K562 (cell line): ENCODE results near the gene CCDC92. TPM values are rescaled to one million over a fixed set of nuclear protein-coding genes. Genes with fewer than 3 reads are reported as not detected.

Experiments
- CHD2 ChIP-seq: IDR thresholded peaks from 2 replicates; pipeline ENCODE4 v1.6.1; 2011; ENCODE audit warnings: low read depth, low read length
- CTBP1 ChIP-seq: fragments of 450-650 bp; IDR thresholded peaks from 2 replicates; pipeline ENCODE4 v1.6.1; 2016; ENCODE audit warnings: borderline replicate concordance
- CTCF ChIP-seq, 3 experiments: IDR thresholded peaks in 2 of 3; conservative IDR thresholded peaks in 1 of 3; 2 replicates each; pipeline ENCODE4 v1.5.1; 2011 to 2012; ENCODE audit warnings: low read length in 3 of 3, mild to moderate bottlenecking in 3 of 3, control low read depth in 2 of 3, improper control_type of control experiment in 1 of 3, inconsistent platforms in 1 of 3, low read depth in 1 of 3, mixed read lengths in 1 of 3, moderate library complexity in 1 of 3; ENCODE audit not compliant: insufficient read depth in 2 of 3
- HES1 ChIP-seq: fragments of 450-650 bp; IDR thresholded peaks from 2 replicates; pipeline ENCODE4 v1.6.1; 2016; ENCODE audit warnings: low read depth, mild to moderate bottlenecking, moderate library complexity
- LCOR ChIP-seq: sonication (generic); formaldehyde crosslinking; IDR thresholded peaks from 2 replicates; pipeline ENCODE4 v1.8.0; 2022; ENCODE audit warnings: mild to moderate bottlenecking, missing genetic modification reagents
- SRSF1 ChIP-seq: fragments of 200-400 bp; formaldehyde crosslinking; IDR thresholded peaks from 2 replicates; pipeline ENCODE4 v1.6.1; 2017; ENCODE audit warnings: mild to moderate bottlenecking, low read depth, low read length, moderate library complexity
- ZNF41 ChIP-seq: fragments of 250-450 bp; sonication (Bioruptor Pico); conservative IDR thresholded peaks from 2 replicates; pipeline ENCODE4 v1.4.0; 2020; ENCODE audit warnings: mild to moderate bottlenecking
- ZNF780A ChIP-seq: fragments of 250-450 bp; sonication (Bioruptor Pico); IDR thresholded peaks from 2 replicates; pipeline ENCODE4 v1.5.0; 2021; ENCODE audit warnings: mild to moderate bottlenecking
- polyA plus RNA-seq, 8 experiments: library from polyadenylated mRNA; depleted of rRNA in 4 of 8; stranded (reverse) in 5 of 8; unstranded in 3 of 8; fragments of >200 nt; fragmentation: Nextera tagmentation in 2 of 8; fragmentation: Illumina TruSeq in 1 of 8; extraction: Ambion mirVana in 2 of 8; extraction: Trizol in 1 of 8; gene quantifications; 2 replicates each; pipeline versions ENCODE4 v1.2.1 to v1.2.3, GENCODE V29; 2011 to 2014; ENCODE audit warnings: inconsistent platforms in 1 of 8, missing spikeins in 1 of 8
- total RNA-seq, 7 experiments: library from RNA; depleted of rRNA in 6 of 7; stranded (reverse); fragments of >200 nt in 6 of 7; fragmentation: Illumina TruSeq in 2 of 7; extraction: Trizol in 2 of 7; gene quantifications; 2 replicates each; pipeline versions ENCODE4 v1.2.1 to v1.2.3, GENCODE V29; 2011 to 2021; ENCODE audit warnings: low replicate concordance in 1 of 7

Gene CCDC92
- total and polyA plus RNA-seq, 9 of the 15 experiments (the other 6 are each of a cell fraction or from before 2014, with no cell fraction given) = 0.27 to 5.9 (median 2.1) TPM

GRCh38 chr12:123938679-123939480 is 33.8 kb downstream of the CCDC92 start (continued):
- TF ChIP-seq LCOR (CRISPR knock-in tag) (no peak), CTCF (IDR thresholded peaks at IDR 0.05 in 2 of 3, conservative IDR thresholded peaks at IDR 0.05 in 1 of 3; ENCODE audit: insufficient read depth in 2 of 3, low read depth in 1 of 3, low read length in 3 of 3) (peak; percentile 61 to 67 (median 61)), CHD2 (no peak), ZNF41 (CRISPR knock-in tag) (no peak), HES1 (no peak), ZNF780A (CRISPR knock-in tag) (no peak), CTBP1 (peak; percentile 50; the same call in 1 of the 2 replicates), SRSF1 (no peak)
